Mesenchymal stem cell (in vitro differentiated cells and primary cell): ENCODE data around the gene GSAP.

Source experiments
- DNase-seq: peaks from one replicate; pipeline ENCODE4 v3.0.0-alpha.2; 2013
- H2AFZ ChIP-seq: one replicate; pipeline ENCODE4 v1.6.1; 2013; ENCODE audit warnings: low read depth, mild to moderate bottlenecking, control low read depth, inconsistent platforms, low read length, moderate library complexity
- H2AK5ac ChIP-seq: 2 replicates; pipeline ENCODE4 v1.6.1; 2013; ENCODE audit warnings: low read length, moderate library complexity, mild to moderate bottlenecking, inconsistent platforms; ENCODE audit not compliant: severe bottlenecking
- H2BK120ac ChIP-seq: one replicate; pipeline ENCODE4 v1.6.1; 2013; ENCODE audit warnings: low read depth, mild to moderate bottlenecking, inconsistent platforms, low read length, moderate library complexity
- H2BK12ac ChIP-seq, 2 experiments: one replicate each; pipeline ENCODE4 v1.6.1; 2013; ENCODE audit warnings: inconsistent platforms in 2 of 2, low read length in 2 of 2, mild to moderate bottlenecking in 2 of 2, moderate library complexity in 2 of 2, control low read depth in 1 of 2
- H2BK15ac ChIP-seq: one replicate; pipeline ENCODE4 v1.6.1; 2013; ENCODE audit warnings: mild to moderate bottlenecking, low read depth, inconsistent platforms; ENCODE audit not compliant: poor library complexity, severe bottlenecking
- H2BK5ac ChIP-seq: 2 replicates; pipeline ENCODE4 v1.6.1; 2013; ENCODE audit warnings: low read depth, mild to moderate bottlenecking, low read length, control low read depth, inconsistent platforms; ENCODE audit not compliant: poor library complexity, severe bottlenecking
- H3K14ac ChIP-seq, 2 experiments: one replicate each; pipeline ENCODE4 v1.6.1; 2013; ENCODE audit warnings: inconsistent platforms in 2 of 2, low read length in 2 of 2, control low read depth in 1 of 2, mild to moderate bottlenecking in 1 of 2, moderate library complexity in 1 of 2
- H3K18ac ChIP-seq, 2 experiments: one replicate each; pipeline ENCODE4 v1.6.1; 2013; ENCODE audit warnings: inconsistent platforms in 2 of 2, low read length in 2 of 2, control low read depth in 1 of 2, low read depth in 1 of 2, mild to moderate bottlenecking in 1 of 2
- H3K23ac ChIP-seq, 2 experiments: one replicate each; pipeline ENCODE4 v1.6.1; 2013; ENCODE audit warnings: inconsistent platforms in 2 of 2, low read length in 2 of 2, mild to moderate bottlenecking in 2 of 2, moderate library complexity in 2 of 2, control low read depth in 1 of 2
- H3K27ac ChIP-seq: 2 replicates; pipeline ENCODE4 v1.5.1; 2013; ENCODE audit warnings: mild to moderate bottlenecking, moderate library complexity, low read length, control low read depth, inconsistent platforms; ENCODE audit not compliant: poor library complexity, severe bottlenecking
- H3K27me3 ChIP-seq, 2 experiments: 2 replicates each; pipeline versions ENCODE4 v1.6.1 to v1.7.0; 2013; ENCODE audit warnings: low read length in 2 of 2, mild to moderate bottlenecking in 2 of 2, moderate library complexity in 2 of 2, control low read depth in 1 of 2, inconsistent platforms in 1 of 2; ENCODE audit not compliant: control insufficient read depth in 1 of 2, insufficient read depth in 1 of 2
- H3K36me3 ChIP-seq, 2 experiments: 2 replicates each; pipeline versions ENCODE4 v1.6.1 to v1.7.0; 2013; ENCODE audit warnings: low read length in 2 of 2, control low read depth in 1 of 2, inconsistent platforms in 1 of 2, low read depth in 1 of 2, mild to moderate bottlenecking in 1 of 2; ENCODE audit not compliant: insufficient read depth in 2 of 2, control insufficient read depth in 1 of 2
- H3K4ac ChIP-seq, 2 experiments: one replicate each; pipeline ENCODE4 v1.6.1; 2013; ENCODE audit warnings: inconsistent platforms in 2 of 2, low read length in 2 of 2, mild to moderate bottlenecking in 2 of 2, moderate library complexity in 2 of 2, control low read depth in 1 of 2, low read depth in 1 of 2
- H3K4me1 ChIP-seq: 2 replicates; pipeline ENCODE4 v1.6.1; 2013; ENCODE audit warnings: low read depth, low read length, control low read depth; ENCODE audit not compliant: control insufficient read depth, insufficient read depth
- H3K4me2 ChIP-seq: 2 replicates; pipeline ENCODE4 v1.6.1; 2013; ENCODE audit warnings: low read length, mild to moderate bottlenecking, inconsistent platforms; ENCODE audit not compliant: poor library complexity, severe bottlenecking
- H3K4me3 ChIP-seq, 2 experiments: 2 replicates each; pipeline versions ENCODE4 v1.5.1 to v1.7.0; 2013; ENCODE audit warnings: low read length in 2 of 2, mild to moderate bottlenecking in 2 of 2, control low read depth in 1 of 2, low read depth in 1 of 2; ENCODE audit not compliant: insufficient read depth in 1 of 2
- H3K79me1 ChIP-seq: replicated peaks from 2 replicates; pipeline ENCODE4 v1.6.1; 2013; ENCODE audit warnings: mild to moderate bottlenecking, control low read depth, low read length, inconsistent platforms; ENCODE audit not compliant: poor library complexity, severe bottlenecking
- H3K9ac ChIP-seq: 2 replicates; pipeline ENCODE4 v1.7.0; 2013; ENCODE audit warnings: mild to moderate bottlenecking, low read length, moderate library complexity
- H3K9me3 ChIP-seq: 2 replicates; pipeline ENCODE4 v1.7.0; 2013; ENCODE audit warnings: mild to moderate bottlenecking, low read length; ENCODE audit not compliant: control insufficient read depth
- H4K8ac ChIP-seq: one replicate; pipeline ENCODE4 v1.6.1; 2013; ENCODE audit warnings: inconsistent platforms, mild to moderate bottlenecking, low read length, moderate library complexity
- H4K91ac ChIP-seq: one replicate; pipeline ENCODE4 v1.6.1; 2013; ENCODE audit warnings: mild to moderate bottlenecking, low read length, inconsistent platforms
- WGBS: methylation state at CpG from one replicate; pipeline ENCODE4 v1.1.7; 2013; ENCODE audit warnings: mixed read lengths; 5-methylcytosine and 5-hydroxymethylcytosine counted together

The GSAP gene

GRCh38 chr7:77320137-77320536, 96.0 kb downstream of the GSAP start:
- no peaks in the 10 kb centered on the region for H3K9me3 ChIP-seq
- H2BK120ac ChIP-seq, result no peak overlapping the region
- H3K27ac ChIP-seq, result no peak overlapping the region
- H3K4me1 ChIP-seq, result no peaks in the 10 kb centered on the region
- no peak overlapping the region for H3K4me2 ChIP-seq
- H4K91ac ChIP-seq, result no peak overlapping the region
- no peak for DNase-seq
- no peak overlapping the region for H2BK12ac ChIP-seq
- WGBS, result 95% methylated on average over 3 of the region's 4 CpGs
- no peaks in the 10 kb centered on the region for H3K27me3 ChIP-seq
- H3K4ac ChIP-seq, result no peak overlapping the region
- no peak overlapping the region for H3K23ac ChIP-seq
- H3K14ac ChIP-seq, result no peak overlapping the region
- no peaks in the 10 kb centered on the region for H3K79me1 ChIP-seq
- H3K9ac ChIP-seq, result no peak overlapping the region
- H4K8ac ChIP-seq, result no peak overlapping the region
- peaks cover 0 to 2% of the 10 kb centered on the region in 2 experiments for H3K36me3 ChIP-seq
- no peak overlapping the region for H2BK15ac ChIP-seq
- no peak overlapping the region for H3K18ac ChIP-seq
- no peak overlapping the region for H2AK5ac ChIP-seq
- no peak overlapping the region for H2BK5ac ChIP-seq
- H2AFZ ChIP-seq, result no peak overlapping the region
- no peak overlapping the region for H3K4me3 ChIP-seq

- Histone ChIP-seq H2AK5ac (no peak overlapping the region), H3K27me3 (no peaks in the 10 kb centered on the region), H3K4me3 (no peak overlapping the region), H3K27ac (no peak overlapping the region), H2BK12ac (no peak overlapping the region), H2AFZ (no peak overlapping the region), H3K23ac (no peak overlapping the region), H3K9me3 (no peaks in the 10 kb centered on the region), H3K36me3 (peaks cover 0 to 2% of the 10 kb centered on the region in 2 experiments), H2BK15ac (no peak overlapping the region), H3K4ac (no peak overlapping the region), H3K14ac (no peak overlapping the region), H3K4me1 (no peaks in the 10 kb centered on the region), H4K8ac (no peak overlapping the region), H3K18ac (no peak overlapping the region), H4K91ac (no peak overlapping the region), H3K9ac (no peak overlapping the region), H3K4me2 (no peak overlapping the region), H2BK5ac (no peak overlapping the region), H3K79me1 (no peaks in the 10 kb centered on the region), H2BK120ac (no peak overlapping the region)
- DNase-seq, result no peak
- no CpG with 5 or more reads among the region's 1 CpG for WGBS
Measured at GRCh38 chr7:77318019-77318418, 98.1 kb downstream of the GSAP start.

GRCh38 chr7:77316219-77316978, 99.8 kb downstream of the GSAP start:
- H3K4me2 ChIP-seq, result no peak overlapping the region
- no peak for DNase-seq

GRCh38 chr7:77315182-77315591, 101.0 kb downstream of the GSAP start:
- Histone ChIP-seq H2BK12ac (no peak overlapping the region), H3K4ac (no peak overlapping the region), H3K9me3 (no peaks in the 10 kb centered on the region), H3K18ac (no peak overlapping the region), H2BK5ac (no peak overlapping the region), H4K8ac (no peak overlapping the region), H3K36me3 (peaks cover 0 to 11% of the 10 kb centered on the region in 2 experiments), H3K23ac (no peak overlapping the region), H3K4me2 (no peak overlapping the region), H4K91ac (no peak overlapping the region), H3K9ac (no peak overlapping the region), H3K79me1 (no peaks in the 10 kb centered on the region), H2AFZ (no peak overlapping the region), H2BK120ac (no peak overlapping the region), H2AK5ac (no peak overlapping the region), H2BK15ac (no peak overlapping the region), H3K4me3 (no peak overlapping the region), H3K4me1 (peaks cover 2% of the 10 kb centered on the region), H3K14ac (no peak overlapping the region), H3K27me3 (no peaks in the 10 kb centered on the region), H3K27ac (no peak overlapping the region)
- DNase-seq, result no peak
- 97% methylated on average over 3 of the region's 3 CpGs for WGBS

More at GRCh38 chr7:77316219-77316978, 99.8 kb downstream of the GSAP start:
- Histone ChIP-seq H3K23ac (no peak overlapping the region), H4K91ac (no peak overlapping the region), H3K36me3 (peaks cover 0 to 6% of the 10 kb centered on the region in 2 experiments), H3K4ac (no peak overlapping the region), H3K4me3 (no peak overlapping the region), H3K79me1 (no peaks in the 10 kb centered on the region), H3K27me3 (no peaks in the 10 kb centered on the region), H2BK15ac (no peak overlapping the region), H2BK5ac (no peak overlapping the region), H2BK12ac (no peak overlapping the region), H2AK5ac (no peak overlapping the region), H3K14ac (no peak overlapping the region), H3K27ac (no peak overlapping the region), H2AFZ (no peak overlapping the region), H4K8ac (no peak overlapping the region), H3K4me1 (peaks cover 2% of the 10 kb centered on the region), H3K9ac (no peak overlapping the region), H3K18ac (no peak overlapping the region), H2BK120ac (no peak overlapping the region), H3K9me3 (no peaks in the 10 kb centered on the region)
- WGBS, result 74% methylated on average over 1 of the region's 2 CpGs
